Adrenal gland (tissue), 5 donors: ENCODE results near the gene DEK.

Experiments used
- POLR2A ChIP-seq, 2 donors: fragments of 450-650 bp; IDR thresholded peaks; one replicate each; pipeline ENCODE4 v1.6.1; 2017; ENCODE audit warnings: antibody characterized with exemption in 2 of 2, mild to moderate bottlenecking in 2 of 2, moderate library complexity in 1 of 2
- TF ChIP-seq, protein P1 (sequence below), 6 experiments: fragments of 450-650 bp in 4 of 6; fragments of 200-600 bp in 2 of 6; sonication (generic) in 1 of 6; IDR thresholded peaks; 1 replicate in 5 of 6; 2 replicates in 1 of 6; pipeline versions ENCODE4 v1.5.1 to v1.8.0; 2016 to 2021; ENCODE audit warnings: antibody characterized with exemption in 6 of 6, mild to moderate bottlenecking in 2 of 6, moderate library complexity in 1 of 6
- donor health status: DM: no; HTN: no; CAD: no.

DNA sequence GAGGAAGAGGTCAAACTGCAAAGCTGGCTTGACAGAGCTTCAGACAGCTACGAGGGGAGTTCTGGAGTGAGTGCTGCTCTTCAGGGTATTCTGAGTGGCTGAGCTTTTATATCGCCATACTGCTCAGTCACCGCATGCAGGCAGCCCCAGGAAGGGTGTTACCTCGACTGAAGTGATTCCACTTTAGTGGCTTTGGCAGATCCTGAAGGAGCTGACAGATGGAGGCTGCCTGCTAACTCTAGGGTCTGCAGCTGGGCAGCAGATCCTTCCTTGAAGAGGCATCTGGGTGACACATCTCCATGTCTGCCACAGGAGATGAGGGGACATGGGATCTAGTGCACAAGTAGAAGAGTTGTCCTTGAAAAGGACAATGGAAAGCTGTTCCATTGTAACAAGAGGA, 3.7 kb upstream of the DEK start:
- TF ChIP-seq, protein P1, sequence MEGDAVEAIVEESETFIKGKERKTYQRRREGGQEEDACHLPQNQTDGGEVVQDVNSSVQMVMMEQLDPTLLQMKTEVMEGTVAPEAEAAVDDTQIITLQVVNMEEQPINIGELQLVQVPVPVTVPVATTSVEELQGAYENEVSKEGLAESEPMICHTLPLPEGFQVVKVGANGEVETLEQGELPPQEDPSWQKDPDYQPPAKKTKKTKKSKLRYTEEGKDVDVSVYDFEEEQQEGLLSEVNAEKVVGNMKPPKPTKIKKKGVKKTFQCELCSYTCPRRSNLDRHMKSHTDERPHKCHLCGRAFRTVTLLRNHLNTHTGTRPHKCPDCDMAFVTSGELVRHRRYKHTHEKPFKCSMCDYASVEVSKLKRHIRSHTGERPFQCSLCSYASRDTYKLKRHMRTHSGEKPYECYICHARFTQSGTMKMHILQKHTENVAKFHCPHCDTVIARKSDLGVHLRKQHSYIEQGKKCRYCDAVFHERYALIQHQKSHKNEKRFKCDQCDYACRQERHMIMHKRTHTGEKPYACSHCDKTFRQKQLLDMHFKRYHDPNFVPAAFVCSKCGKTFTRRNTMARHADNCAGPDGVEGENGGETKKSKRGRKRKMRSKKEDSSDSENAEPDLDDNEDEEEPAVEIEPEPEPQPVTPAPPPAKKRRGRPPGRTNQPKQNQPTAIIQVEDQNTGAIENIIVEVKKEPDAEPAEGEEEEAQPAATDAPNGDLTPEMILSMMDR (IDR thresholded peaks at IDR 0.05) = no peak
- TF ChIP-seq POLR2A (IDR thresholded peaks at IDR 0.05) = no peak
